GM21528 (cell line): ENCODE data around the gene TGM5.

ENCODE experiments used
- ATAC-seq: cut with Tn5 transposase; IDR thresholded peaks from one replicate; pipeline ENCODE4 v1.9.1; 2021; ENCODE audit warnings: mild to moderate bottlenecking, moderate library complexity; ENCODE audit not compliant: unreplicated experiment, low FRiP score

Gene TGM5

GRCh38 chr15:43219929-43220928 lies 46.5 kb downstream of the TGM5 start:
- ATAC-seq: no peak

GRCh38 chr15:43218908-43219706 lies 47.6 kb downstream of the TGM5 start:
- no peak for ATAC-seq

- ATAC-seq: no peak
Observed at GRCh38 chr15:43215961-43216360, 50.8 kb downstream of the TGM5 start.

DNA sequence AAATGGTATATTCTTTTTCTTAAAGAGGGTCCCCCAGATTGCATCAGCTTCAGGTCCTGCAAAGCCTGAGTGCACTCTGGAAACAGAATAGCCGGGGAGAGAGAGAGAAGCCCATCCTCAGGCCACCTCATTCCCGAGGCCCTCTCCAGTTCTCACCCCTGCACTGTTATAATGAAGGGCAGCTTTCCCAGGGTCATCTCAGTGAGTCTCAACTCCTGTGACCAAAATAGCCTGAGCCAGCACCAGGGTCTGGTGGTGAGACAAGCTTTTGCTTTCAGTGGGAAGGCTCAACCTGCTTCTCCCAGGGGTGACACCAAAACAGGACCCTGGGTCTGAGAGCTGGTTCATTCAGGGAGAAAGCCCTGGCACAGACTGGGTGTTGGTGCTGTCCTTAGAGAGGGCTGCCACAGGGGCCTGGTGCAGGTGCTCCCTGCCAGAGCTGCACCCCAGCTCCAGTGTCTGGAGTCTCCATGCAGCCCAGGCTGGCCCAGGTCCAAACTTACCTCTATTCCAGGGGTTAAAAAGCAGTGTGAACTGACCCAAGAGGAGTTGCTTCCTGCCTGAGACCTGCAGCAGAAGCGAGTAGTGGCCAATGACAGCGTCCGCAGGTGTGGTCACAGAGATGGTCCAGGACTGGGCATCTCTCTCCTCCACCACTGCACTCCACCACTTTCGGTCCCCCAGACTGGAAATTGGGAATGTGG lies 52.0 kb downstream of the TGM5 start:
- ATAC-seq: no peak

DNA sequence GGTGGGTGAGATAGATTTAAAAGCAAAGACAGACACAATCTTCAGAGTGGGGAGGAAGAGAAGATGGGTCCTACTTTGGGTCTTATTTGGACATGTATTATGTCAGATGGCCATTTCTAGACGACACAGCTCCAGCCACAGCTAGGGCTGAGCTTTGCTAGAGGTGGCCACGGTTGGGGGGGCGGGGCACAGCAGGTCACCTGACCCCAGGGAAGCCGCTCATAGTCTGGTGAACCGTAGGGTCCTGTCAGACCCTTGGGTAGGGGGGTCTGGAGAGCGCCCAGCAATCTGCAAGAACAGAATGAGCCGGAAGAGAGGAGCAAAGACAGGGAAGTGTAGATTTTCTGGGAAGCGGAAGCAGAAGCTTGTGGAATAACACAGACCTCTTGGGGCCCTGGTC lies 52.6 kb downstream of the TGM5 start:
- no peak for ATAC-seq

DNA sequence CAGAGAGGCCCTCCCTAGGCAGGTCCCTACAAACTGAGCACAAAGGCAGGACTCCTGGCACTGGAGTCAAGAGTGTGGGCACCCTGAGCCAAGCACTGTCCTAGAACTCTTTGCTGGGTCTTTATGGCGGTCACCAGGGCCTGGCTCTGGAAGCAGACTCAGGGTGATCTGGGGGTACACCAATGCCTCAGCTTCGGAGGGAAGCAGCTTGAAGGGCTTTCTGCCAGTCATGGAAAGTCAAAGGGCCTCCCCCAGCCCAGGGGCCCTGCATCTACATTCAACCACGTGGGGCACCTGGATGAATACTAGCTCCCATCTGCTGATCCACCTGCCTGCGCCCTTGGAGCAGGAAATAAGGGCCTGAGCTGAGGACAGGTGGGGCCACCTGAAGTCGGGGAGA lies 53.3 kb downstream of the TGM5 start:
- no peak for ATAC-seq

DNA sequence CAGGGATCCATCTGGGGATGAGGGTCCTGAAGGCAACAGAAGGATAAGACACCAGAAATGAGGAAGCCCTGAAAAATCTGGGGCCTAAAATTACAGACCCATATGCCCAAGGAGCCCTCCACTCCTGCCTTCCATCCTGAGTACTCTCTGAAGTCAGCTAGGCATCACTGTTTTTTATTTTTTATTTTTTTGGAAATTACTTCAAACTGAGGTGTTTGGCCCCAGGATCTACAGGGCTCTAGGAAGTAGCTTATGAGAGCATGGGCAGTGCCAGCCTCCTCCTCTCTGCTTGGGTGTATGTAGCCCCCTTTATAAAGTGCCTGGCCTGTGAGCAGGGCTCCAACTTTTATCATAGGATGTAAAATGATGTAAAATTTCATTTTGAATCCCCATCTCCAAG lies 53.8 kb downstream of the TGM5 start:
- no peak for ATAC-seq

DNA sequence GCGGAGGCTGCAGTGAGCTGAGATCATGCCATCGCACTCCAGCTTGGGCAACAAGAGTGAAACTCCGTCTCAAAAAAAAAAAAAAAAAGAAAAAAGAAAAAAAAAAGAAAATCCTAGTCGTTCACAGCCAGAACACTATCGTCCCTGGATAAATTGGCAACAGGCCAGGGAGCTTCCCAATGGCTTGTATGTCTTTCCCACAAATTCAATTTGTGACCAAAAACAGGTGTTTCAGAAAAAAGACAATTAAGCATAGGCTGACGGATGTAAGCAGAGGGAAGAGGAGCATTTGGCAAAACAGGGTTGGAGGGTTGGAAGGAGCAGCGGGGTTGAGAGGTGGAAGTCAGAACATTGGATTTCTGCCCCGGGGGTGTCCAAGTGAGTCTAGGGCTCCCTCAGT lies 54.4 kb downstream of the TGM5 start:
- no peak for ATAC-seq

DNA sequence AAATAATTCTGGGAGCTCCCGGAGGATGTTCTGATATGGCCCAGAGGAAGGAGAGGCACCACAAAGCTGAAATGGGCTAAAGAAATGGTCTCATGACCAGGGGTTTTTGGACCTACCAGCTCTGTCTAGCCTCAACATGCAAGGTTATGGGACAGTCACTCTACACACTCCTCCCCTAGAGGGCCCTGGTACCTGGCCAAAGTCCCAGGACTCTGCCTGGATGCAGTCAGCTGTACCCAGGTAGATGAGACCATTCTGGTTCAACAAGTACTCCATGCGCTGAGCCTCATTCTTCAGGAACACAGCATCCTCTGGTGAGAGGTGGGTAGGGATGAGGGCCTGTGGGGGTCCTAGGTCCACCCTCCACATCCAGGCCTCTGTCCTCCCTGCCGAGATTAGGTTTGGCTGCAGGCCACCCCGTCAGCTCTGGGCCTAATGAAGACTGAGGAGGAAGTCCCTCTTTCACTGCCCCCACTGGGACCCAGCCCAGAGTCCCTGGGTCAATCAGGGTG lies 55.4 kb downstream of the TGM5 start:
- ATAC-seq: no peak

- ATAC-seq: no peak
Observed at GRCh38 chr15:43210807-43211206, 55.9 kb downstream of the TGM5 start.

DNA sequence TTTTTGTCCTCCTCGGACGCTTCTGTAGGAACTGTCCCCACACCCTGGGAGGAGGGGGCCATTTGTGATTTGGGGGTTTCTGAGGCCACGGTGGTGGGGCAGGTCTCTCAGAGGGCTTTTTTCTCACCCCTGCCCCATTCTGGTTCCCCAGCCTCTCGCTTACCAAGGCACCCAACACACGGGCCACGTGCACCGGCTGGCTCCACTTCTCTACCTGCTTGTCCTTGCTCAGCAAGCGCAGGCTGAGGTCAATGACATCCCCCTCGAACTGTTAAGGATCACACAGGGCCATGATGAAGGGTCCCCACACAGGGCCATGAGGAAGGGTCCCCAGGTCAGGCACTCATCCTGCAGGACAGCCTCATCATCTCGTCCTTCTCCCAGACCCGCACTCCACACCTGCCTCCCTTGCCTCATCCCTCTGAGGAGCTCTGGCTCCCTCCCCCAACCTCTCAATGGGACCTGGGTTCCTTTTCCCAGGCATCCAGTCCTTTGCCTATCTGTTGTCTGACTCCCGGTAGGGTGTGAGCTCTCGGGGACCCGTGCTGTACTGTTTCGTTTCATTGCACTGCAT lies 56.5 kb downstream of the TGM5 start:
- no peak for ATAC-seq

- ATAC-seq: no peak
Observed at GRCh38 chr15:43209059-43209824, 57.5 kb downstream of the TGM5 start.

- no peak for ATAC-seq
Observed at GRCh38 chr15:43208052-43209002, 58.4 kb downstream of the TGM5 start.

GRCh38 chr15:43207024-43207423 lies 59.7 kb downstream of the TGM5 start:
- no peak for ATAC-seq

DNA sequence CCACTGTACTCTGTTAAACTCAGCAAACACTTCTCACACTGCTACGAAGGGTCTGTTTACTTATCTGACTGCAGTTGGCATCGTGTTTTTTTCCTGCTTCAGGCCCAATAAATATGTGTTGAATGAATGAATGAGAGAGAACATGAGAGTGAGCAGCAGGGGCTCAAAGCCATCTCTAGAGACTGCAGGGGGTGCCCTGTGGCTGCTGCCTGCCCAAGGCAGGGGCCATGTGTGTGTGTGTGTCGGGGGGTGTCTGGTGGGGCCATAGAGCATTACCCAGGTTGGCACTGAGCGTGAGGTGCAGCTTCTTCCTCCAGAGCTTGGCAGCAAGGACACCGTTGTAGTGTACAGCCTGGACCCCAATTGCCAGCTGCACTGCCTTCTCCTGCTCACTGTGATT lies 60.7 kb downstream of the TGM5 start:
- ATAC-seq: no peak

GRCh38 chr15:43204016-43204901 lies 62.5 kb downstream of the TGM5 start:
- ATAC-seq: no peak

DNA sequence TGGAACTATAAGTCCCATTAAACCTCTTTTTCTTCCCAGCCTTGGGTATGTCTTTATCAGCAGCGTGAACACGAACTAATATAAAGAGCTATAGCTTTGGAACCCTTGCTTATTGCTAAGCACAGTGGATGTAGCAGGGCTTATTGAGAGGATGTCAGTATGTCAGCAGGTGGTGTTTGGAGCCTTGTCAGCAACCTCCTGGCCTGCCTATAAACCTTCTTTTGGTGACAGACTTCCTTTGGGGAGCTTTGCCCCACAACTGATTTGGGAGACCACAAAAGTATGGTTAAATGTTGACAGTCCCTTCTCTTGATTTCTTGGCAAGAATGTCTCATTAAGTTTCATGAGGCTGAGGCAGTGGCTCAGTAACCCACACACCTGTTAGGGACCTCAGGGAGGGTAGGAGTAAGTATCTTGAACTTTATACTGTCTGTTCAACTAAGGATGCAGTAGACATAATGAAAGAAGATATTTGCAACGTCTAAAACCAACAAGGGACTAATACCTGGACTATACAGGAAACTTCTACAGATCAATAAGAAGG lies 66.7 kb downstream of the TGM5 start:
- no peak for ATAC-seq
